HG02852 (cell line): Measurements from ENCODE around the gene KRT31.
"Not testable (repeated sequence)": the region's sequence is repeated elsewhere in the genome, so short reads cannot be mapped to it uniquely, and the experiment has no call there.

Source experiments
- ATAC-seq: cut with Tn5 transposase; IDR thresholded peaks from one replicate; pipeline ENCODE4 v1.9.1; 2021; ENCODE audit warnings: mild to moderate bottlenecking, moderate library complexity; ENCODE audit not compliant: unreplicated experiment

KRT31 gene

DNA sequence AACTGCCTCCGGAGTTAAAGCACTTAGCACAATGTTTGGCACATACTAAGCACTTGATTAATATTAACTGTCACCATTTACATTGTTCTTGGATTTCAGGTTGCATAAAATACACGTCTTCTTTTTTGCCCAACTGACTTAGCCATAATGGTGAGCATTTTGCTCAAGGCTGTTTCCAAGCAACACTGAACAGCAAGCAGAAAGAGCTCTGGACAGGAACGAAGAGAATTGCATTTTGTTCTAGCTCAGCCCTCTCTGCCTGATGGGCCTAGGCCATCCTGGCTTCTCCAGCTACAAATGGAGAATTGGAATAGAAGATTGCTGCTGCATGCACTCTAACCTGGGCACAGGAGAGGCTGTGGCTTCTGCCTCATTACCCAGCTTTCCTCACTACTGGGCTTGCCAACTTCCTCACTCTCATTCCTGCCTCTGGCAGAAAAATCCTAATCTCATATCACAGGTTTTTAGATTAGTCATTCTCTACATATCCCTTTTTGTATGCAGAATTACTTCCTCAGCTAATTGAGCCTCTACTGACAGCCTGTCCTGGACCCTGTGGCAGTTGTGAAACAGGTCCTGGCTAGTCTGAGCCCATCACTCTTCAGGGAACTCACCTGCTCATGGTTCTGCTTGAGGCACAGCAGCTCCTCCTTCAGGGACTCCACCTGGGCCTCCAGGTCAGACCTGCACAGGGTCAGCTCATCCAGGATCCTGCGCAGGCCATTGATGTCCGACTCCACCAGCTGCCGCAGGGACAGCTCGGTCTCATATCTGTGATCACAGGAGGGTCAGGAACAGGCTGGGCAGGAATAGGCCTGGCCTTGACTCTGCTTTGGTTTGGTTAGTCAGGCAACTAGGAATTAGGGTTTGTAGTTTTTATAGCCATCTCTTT, 49.3 kb downstream of the KRT31 start:
- no peak for ATAC-seq

DNA sequence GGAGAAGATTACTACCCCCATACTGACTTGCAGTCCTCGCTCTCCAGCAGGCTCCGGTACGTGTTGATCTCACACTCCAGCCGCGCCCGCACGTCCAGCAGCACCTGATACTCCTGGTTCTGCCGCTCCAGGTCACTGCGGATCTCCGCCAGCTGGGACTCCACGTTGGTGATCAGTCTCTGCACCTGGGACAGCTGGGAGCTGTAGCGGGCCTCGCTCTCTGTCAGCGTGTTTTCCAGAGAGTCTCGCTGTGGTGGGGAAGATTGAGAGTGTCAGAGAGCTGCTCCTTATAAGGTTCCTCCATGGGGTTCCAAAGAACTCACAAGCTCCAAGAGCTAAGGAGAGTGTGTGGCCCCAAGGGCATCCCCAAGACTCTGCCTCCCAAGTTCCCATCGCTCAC, 51.0 kb downstream of the KRT31 start:
- ATAC-seq = not testable (repeated sequence)

DNA sequence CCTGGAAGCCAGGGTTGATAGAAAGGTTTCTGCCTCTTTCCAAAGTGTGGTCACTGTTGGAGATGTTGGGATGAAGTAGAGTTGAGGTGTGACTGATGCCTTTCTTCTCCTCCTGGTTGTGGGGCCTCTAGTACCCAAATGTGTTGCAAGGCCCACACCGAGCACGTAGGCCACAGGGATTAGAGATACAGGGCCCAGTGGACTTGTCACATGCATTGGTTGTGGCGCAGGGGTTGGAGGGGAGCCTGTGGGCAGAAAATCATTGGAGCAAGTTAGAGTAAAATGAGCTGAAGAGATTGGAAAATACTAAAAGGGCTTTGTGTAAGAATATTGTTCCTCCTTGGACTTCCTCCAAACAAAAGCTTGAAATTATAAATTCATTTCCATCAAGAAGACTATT, 51.4 kb downstream of the KRT31 start:
- no peak for ATAC-seq
